Thyroid gland (tissue), 4 donors: ENCODE measurements around the gene ALDH3A2.

Experiments
- POLR2A ChIP-seq, 2 donors: fragments of 450-650 bp; IDR thresholded peaks; one replicate each; pipeline ENCODE4 v1.6.1; 2017; ENCODE audit warnings: antibody characterized with exemption in 2 of 2, mild to moderate bottlenecking in 2 of 2, moderate library complexity in 1 of 2
- TF ChIP-seq, protein P1 (sequence below), 6 experiments: fragments of 200-600 bp in 3 of 6; fragments of 450-650 bp in 3 of 6; sonication (generic) in 3 of 6; IDR thresholded peaks; one replicate each; pipeline ENCODE4 v1.5.1; 2016 to 2019; ENCODE audit warnings: antibody characterized with exemption in 6 of 6, mild to moderate bottlenecking in 2 of 6, inconsistent platforms in 1 of 6, moderate library complexity in 1 of 6

DNA sequence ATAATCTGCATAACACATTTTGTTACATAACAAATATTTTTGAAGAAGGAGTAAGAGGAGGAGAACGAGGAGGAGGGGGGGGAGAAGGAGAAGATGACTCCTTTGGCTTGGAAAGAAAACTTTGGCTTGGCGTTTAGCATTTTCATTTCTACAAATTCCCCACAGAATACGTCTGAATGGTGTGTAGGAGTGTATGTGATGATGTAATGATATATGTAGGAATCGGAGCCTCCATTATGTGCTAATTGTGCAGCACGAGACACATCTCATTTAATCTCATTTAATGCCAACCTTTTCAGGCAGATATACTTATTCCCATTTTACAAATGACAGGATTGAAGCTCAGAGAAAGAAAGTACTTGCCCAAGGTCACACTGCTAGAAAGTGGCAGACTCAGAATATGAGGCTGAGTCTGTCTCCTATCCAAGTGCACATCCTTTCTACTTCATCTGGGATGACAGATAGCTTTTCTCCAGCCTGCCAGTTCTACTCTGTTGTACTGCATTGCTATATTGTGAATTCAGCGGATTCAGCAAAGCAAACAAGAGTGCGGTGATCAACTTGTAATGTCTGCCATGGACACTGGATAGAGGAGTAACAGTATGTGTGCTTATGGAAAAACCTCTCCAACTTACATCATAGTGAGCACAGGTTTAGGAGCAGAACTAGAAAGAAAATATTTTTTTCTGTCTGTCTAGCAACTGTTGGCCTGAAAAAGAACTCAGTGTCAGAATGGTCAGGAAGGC is 78.3 kb downstream of the ALDH3A2 start:
- TF ChIP-seq, protein P1, sequence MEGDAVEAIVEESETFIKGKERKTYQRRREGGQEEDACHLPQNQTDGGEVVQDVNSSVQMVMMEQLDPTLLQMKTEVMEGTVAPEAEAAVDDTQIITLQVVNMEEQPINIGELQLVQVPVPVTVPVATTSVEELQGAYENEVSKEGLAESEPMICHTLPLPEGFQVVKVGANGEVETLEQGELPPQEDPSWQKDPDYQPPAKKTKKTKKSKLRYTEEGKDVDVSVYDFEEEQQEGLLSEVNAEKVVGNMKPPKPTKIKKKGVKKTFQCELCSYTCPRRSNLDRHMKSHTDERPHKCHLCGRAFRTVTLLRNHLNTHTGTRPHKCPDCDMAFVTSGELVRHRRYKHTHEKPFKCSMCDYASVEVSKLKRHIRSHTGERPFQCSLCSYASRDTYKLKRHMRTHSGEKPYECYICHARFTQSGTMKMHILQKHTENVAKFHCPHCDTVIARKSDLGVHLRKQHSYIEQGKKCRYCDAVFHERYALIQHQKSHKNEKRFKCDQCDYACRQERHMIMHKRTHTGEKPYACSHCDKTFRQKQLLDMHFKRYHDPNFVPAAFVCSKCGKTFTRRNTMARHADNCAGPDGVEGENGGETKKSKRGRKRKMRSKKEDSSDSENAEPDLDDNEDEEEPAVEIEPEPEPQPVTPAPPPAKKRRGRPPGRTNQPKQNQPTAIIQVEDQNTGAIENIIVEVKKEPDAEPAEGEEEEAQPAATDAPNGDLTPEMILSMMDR (IDR thresholded peaks at IDR 0.05) = no peak
- TF ChIP-seq POLR2A (IDR thresholded peaks at IDR 0.05) = no peak
